PFSK-1 (cell line): Measurements from ENCODE around the gene CABLES2.

ENCODE experiments used
- FOXP2 ChIP-seq: optimal IDR thresholded peaks from 2 replicates; pipeline ENCODE3; 2011; ENCODE audit warnings: borderline replicate concordance, control low read depth, inconsistent platforms; ENCODE audit not compliant: insufficient read depth; ENCODE audit errors: extremely low read length, extremely low read depth
- POLR2AphosphoS5 ChIP-seq: IDR thresholded peaks from 2 replicates; pipeline ENCODE4 v1.6.1; 2012; ENCODE audit warnings: low read depth, mild to moderate bottlenecking, control low read depth, low read length, moderate library complexity
- REST ChIP-seq, 2 experiments: IDR thresholded peaks; 2 replicates each; pipeline versions ENCODE4 v1.6.1 to v1.8.0; 2011 to 2012; ENCODE audit warnings: low read depth in 2 of 2, low read length in 2 of 2, control low read depth in 1 of 2, inconsistent platforms in 1 of 2, mild to moderate bottlenecking in 1 of 2, moderate library complexity in 1 of 2; ENCODE audit not compliant: insufficient read depth in 1 of 2
- SIN3A ChIP-seq: IDR thresholded peaks from 2 replicates; pipeline ENCODE4 v1.6.1; 2012; ENCODE audit warnings: mild to moderate bottlenecking, low read length, moderate library complexity, borderline replicate concordance; ENCODE audit not compliant: insufficient read depth
- TAF1 ChIP-seq: IDR thresholded peaks from 2 replicates; pipeline ENCODE4 v1.6.1; 2012; ENCODE audit warnings: low read length, control low read depth, borderline replicate concordance; ENCODE audit not compliant: insufficient read depth

Gene CABLES2

GRCh38 chr20:62426699-62427131 is 19.6 kb upstream of the CABLES2 start:
- TF ChIP-seq REST (IDR thresholded peaks at IDR 0.05; ENCODE audit: insufficient read depth in 1 of 2, low read depth in 2 of 2, low read length in 2 of 2): no peak
- TF ChIP-seq TAF1: no peak
- TF ChIP-seq POLR2AphosphoS5: no peak
- no peak for TF ChIP-seq SIN3A
- TF ChIP-seq FOXP2: no peak

GRCh38 chr20:62425281-62426058 is 18.4 kb upstream of the CABLES2 start:
- TF ChIP-seq POLR2AphosphoS5 (no peak), FOXP2 (no peak), REST (IDR thresholded peaks at IDR 0.05; ENCODE audit: insufficient read depth in 1 of 2, low read depth in 2 of 2, low read length in 2 of 2) (no peak), TAF1 (no peak), SIN3A (no peak)

GRCh38 chr20:62424249-62425107 is 17.4 kb upstream of the CABLES2 start:
- TF ChIP-seq POLR2AphosphoS5 (no peak), REST (IDR thresholded peaks at IDR 0.05; ENCODE audit: insufficient read depth in 1 of 2, low read depth in 2 of 2, low read length in 2 of 2) (no peak), TAF1 (no peak)

- no peak for TF ChIP-seq TAF1
- no peak for TF ChIP-seq SIN3A
- no peak for TF ChIP-seq FOXP2
- no peak for TF ChIP-seq REST (IDR thresholded peaks at IDR 0.05; ENCODE audit: insufficient read depth in 1 of 2, low read depth in 2 of 2, low read length in 2 of 2)
- no peak for TF ChIP-seq POLR2AphosphoS5
Observed at GRCh38 chr20:62423326-62423706, 16.2 kb upstream of the CABLES2 start.
